KOPT-K1 (cell line): Measurements from ENCODE around the gene POLR2M.

ENCODE experiments used
- H3K27ac ChIP-seq: fragments of 200-600 bp; sonication (generic); 2 replicates; pipeline ENCODE4 v1.5.1; 2016; ENCODE audit warnings: antibody characterized with exemption, mild to moderate bottlenecking, low read depth, low read length; ENCODE audit not compliant: poor library complexity, severe bottlenecking
- H3K36me3 ChIP-seq: fragments of 200-600 bp; sonication (generic); 2 replicates; pipeline ENCODE4 v1.5.1; 2017; ENCODE audit warnings: antibody characterized with exemption, mild to moderate bottlenecking, low read length, moderate library complexity; ENCODE audit not compliant: insufficient read depth
- H3K9me3 ChIP-seq: fragments of 200-600 bp; sonication (generic); 2 replicates; pipeline ENCODE4 v1.5.1; 2017; ENCODE audit warnings: antibody characterized with exemption, low read length, mild to moderate bottlenecking; ENCODE audit not compliant: insufficient read depth, poor library complexity, severe bottlenecking

Gene POLR2M

GRCh38 chr15:57741089-57741488, 34.6 kb downstream of the POLR2M start:
- Histone ChIP-seq H3K36me3 (no peaks in the 10 kb centered on the region), H3K9me3 (peaks cover 5% of the 10 kb centered on the region), H3K27ac (no peak overlapping the region)

DNA sequence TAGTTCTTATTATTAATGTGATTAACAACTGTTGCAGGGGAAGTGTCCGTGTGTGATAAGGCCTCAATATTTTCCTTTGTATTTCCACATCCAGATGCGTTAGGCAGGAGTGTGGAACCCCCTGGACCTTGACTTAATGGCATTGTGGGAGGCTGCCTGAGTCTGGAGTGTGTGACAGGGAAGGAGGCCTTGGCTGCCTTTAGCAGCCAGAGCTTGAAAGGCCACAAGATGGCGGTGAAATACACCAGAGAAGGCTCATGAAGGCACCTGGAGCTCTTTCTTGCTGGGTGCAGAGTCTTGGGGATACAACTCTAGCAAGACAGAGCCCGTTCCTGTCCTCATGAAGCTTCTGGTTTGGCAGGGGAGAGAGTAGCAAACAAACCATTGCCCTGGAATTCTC, 36.9 kb downstream of the POLR2M start:
- no peak overlapping the region for H3K27ac ChIP-seq
- H3K9me3 ChIP-seq, result no peaks in the 10 kb centered on the region
- H3K36me3 ChIP-seq, result no peaks in the 10 kb centered on the region

DNA sequence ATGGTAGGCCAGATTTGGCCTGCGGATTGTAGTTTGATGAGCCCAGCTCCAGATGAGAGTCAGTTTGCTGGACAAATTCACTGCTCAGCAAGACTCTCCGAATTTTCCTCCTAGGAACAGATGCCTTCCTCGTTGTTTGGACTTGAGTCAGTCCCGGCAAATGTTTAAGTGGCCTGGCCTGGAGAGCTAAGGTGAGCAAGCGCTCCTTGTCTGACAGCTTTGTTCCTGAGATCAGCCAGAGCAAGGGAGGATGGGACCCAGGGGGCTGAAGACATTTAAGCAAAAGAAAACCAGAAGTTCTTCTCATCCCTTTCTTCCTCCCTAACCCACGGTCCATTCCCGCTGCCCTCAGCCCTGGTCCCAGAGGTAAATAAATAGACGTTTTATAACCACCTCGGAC, 40.3 kb downstream of the POLR2M start:
- H3K27ac ChIP-seq, result no peak overlapping the region
- H3K36me3 ChIP-seq, result no peaks in the 10 kb centered on the region
- H3K9me3 ChIP-seq, result no peaks in the 10 kb centered on the region

- Histone ChIP-seq H3K36me3 (no peaks in the 10 kb centered on the region), H3K9me3 (no peaks in the 10 kb centered on the region), H3K27ac (no peak overlapping the region)
Measured at GRCh38 chr15:57747206-57747896, 40.8 kb downstream of the POLR2M start.

- H3K27ac ChIP-seq, result no peak overlapping the region
Measured at GRCh38 chr15:57751177-57751800, 44.8 kb downstream of the POLR2M start.

GRCh38 chr15:57752436-57752835, 45.9 kb downstream of the POLR2M start:
- Histone ChIP-seq H3K9me3 (no peaks in the 10 kb centered on the region), H3K36me3 (no peaks in the 10 kb centered on the region), H3K27ac (no peak overlapping the region)

More at GRCh38 chr15:57751177-57751800, 44.8 kb downstream of the POLR2M start:
- Histone ChIP-seq H3K36me3 (no peaks in the 10 kb centered on the region), H3K9me3 (no peaks in the 10 kb centered on the region)

DNA sequence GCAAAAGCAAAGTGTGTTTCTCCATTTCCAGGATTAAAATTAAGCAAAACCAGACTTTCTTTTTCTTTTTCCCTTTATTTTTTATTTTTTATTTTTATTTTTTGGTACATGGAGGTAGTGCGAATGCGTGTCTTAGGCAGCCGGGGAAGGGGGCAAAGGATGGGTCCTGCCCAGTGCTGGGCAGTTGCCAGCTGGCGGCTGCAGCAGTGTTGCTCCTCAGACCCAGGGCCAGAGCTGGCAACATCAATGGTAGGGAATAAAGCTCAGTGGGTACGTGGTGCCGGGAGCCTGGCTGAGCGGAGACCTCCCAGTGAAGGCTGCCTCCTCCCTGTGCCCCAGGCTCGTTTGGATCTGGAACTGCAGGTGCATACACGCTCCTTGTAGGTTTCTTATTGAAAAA, 46.3 kb downstream of the POLR2M start:
- Histone ChIP-seq H3K36me3 (no peaks in the 10 kb centered on the region), H3K9me3 (no peaks in the 10 kb centered on the region), H3K27ac (no peak overlapping the region)

GRCh38 chr15:57756466-57756865, 50.0 kb downstream of the POLR2M start:
- Histone ChIP-seq H3K9me3 (no peaks in the 10 kb centered on the region), H3K27ac (no peak overlapping the region), H3K36me3 (no peaks in the 10 kb centered on the region)

DNA sequence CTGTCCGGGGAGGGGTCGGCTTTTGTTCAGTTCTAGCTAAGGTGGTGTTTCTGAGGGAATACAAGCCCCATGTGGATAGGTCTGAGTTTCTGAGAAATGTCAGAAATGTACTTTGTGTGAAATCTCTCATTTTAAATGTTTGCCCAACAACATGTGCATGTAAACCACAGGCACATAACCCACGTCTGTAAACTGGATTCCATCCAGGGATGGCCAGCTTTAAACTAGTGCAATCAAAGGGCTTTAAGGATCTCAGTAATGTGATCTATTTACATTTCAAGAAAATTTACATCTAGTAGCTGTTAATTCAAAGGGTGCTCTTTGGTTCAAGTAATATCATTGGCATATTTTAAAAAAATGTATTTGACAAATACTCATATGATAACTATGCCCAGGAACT, 52.0 kb downstream of the POLR2M start:
- no peak overlapping the region for H3K27ac ChIP-seq
- H3K36me3 ChIP-seq, result no peaks in the 10 kb centered on the region
- H3K9me3 ChIP-seq, result no peaks in the 10 kb centered on the region

- H3K36me3 ChIP-seq, result no peaks in the 10 kb centered on the region
- no peak overlapping the region for H3K27ac ChIP-seq
- H3K9me3 ChIP-seq, result no peaks in the 10 kb centered on the region
Measured at GRCh38 chr15:57761562-57761961, 55.0 kb downstream of the POLR2M start.

DNA sequence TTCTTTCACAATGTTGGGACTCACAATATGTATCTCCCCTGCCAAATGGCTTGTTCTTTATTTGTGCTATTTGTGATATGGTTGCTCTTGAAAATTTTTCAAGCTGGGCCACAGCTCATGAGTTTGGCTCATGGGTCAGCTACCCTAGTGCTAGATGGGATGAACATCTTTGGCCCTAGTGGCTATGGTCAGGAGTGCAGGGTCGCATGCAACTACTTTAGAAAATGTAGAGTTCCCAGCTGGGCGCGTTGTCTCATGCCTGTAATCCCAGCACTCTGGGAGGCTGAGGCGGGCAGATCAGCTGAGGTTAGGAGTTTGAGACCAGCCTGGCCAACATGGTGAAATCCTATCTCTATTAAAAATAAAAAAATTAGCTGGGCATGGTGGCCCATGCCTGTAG, 55.8 kb downstream of the POLR2M start:
- Histone ChIP-seq H3K9me3 (no peaks in the 10 kb centered on the region), H3K36me3 (no peaks in the 10 kb centered on the region), H3K27ac (no peak overlapping the region)

- H3K36me3 ChIP-seq, result no peaks in the 10 kb centered on the region
- H3K9me3 ChIP-seq, result no peaks in the 10 kb centered on the region
Measured at GRCh38 chr15:57763176-57763964, 56.9 kb downstream of the POLR2M start.

More at GRCh38 chr15:57763176-57763964, 56.9 kb downstream of the POLR2M start:
- H3K27ac ChIP-seq, result no peak overlapping the region
